WTC11 (cell line): Measurements from ENCODE around the gene AOX1.

Source experiments
- ATF6 ChIP-seq: sonication (generic); formaldehyde crosslinking; IDR thresholded peaks from 2 replicates; pipeline ENCODE4 v1.8.1; 2023; ENCODE audit warnings: mild to moderate bottlenecking, missing genetic modification reagents
- HMGXB4 ChIP-seq: sonication (generic); formaldehyde crosslinking; IDR thresholded peaks from 2 replicates; pipeline ENCODE4 v1.8.1; 2023; ENCODE audit warnings: mild to moderate bottlenecking, moderate library complexity, missing genetic modification reagents
- MAX ChIP-seq: sonication (generic); formaldehyde crosslinking; IDR thresholded peaks from 2 replicates; pipeline ENCODE4 v1.8.0; 2022; ENCODE audit warnings: mild to moderate bottlenecking, missing genetic modification reagents
- MXD4 ChIP-seq: fragments of 250-450 bp; sonication (Bioruptor Pico); IDR thresholded peaks from 2 replicates; pipeline ENCODE4 v1.8.0; 2021; ENCODE audit warnings: mild to moderate bottlenecking, moderate library complexity, borderline replicate concordance
- RELA ChIP-seq: sonication (generic); formaldehyde crosslinking; IDR thresholded peaks from 2 replicates; pipeline ENCODE4 v1.8.1; 2022; ENCODE audit warnings: missing genetic modification reagents, mild to moderate bottlenecking, borderline replicate concordance
- USF2 ChIP-seq: sonication (generic); formaldehyde crosslinking; IDR thresholded peaks from 2 replicates; pipeline ENCODE4 v1.8.1; 2023; ENCODE audit warnings: mild to moderate bottlenecking, missing genetic modification reagents, moderate library complexity
- TF ChIP-seq, protein P1 (sequence below): fragments of 200-600 bp; IDR thresholded peaks from 2 replicates; pipeline ENCODE4 v1.8.0; 2022; ENCODE audit warnings: antibody characterized with exemption
- TF ChIP-seq, protein P2 (sequence below): sonication (generic); formaldehyde crosslinking; IDR thresholded peaks from 2 replicates; pipeline ENCODE4 v1.8.0; 2022; ENCODE audit warnings: mild to moderate bottlenecking, missing genetic modification reagents
- TF ChIP-seq, protein P3 (sequence below): sonication (generic); formaldehyde crosslinking; IDR thresholded peaks from 2 replicates; pipeline ENCODE4 v1.8.1; 2022; ENCODE audit warnings: low read depth, missing genetic modification reagents, borderline replicate concordance

DNA sequence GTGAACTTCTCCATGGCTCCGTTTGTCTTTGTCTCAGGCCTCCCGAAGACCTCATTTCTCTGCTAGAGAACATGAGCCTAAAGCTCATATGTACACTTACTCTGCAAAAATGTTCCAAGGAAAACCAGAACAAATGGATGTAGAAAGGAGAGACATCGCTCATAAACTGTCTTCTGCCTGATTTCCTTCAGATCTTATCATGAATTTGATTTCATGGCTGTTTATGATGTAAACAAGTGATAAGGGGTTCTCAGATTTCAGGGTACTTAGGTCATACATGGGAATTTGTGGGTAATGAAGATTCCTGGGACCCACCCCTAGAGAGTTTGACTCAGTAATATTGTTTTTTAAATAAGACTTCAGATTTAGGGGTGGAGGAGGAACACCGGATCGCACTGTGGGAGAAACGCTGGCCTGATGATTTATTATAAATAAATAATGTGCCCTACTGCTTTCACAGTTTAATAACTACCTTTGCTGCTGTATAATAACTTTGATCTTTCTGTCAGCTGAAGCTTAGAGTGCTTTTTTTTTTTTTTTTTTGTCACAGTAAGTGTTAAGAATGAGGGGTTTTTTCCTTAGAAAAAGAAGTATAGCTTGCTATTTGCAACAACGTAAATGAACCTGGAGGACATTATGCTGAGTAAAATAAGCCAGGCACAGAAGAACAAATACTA lies 14.9 kb downstream of the AOX1 start:
- TF ChIP-seq, protein P1, sequence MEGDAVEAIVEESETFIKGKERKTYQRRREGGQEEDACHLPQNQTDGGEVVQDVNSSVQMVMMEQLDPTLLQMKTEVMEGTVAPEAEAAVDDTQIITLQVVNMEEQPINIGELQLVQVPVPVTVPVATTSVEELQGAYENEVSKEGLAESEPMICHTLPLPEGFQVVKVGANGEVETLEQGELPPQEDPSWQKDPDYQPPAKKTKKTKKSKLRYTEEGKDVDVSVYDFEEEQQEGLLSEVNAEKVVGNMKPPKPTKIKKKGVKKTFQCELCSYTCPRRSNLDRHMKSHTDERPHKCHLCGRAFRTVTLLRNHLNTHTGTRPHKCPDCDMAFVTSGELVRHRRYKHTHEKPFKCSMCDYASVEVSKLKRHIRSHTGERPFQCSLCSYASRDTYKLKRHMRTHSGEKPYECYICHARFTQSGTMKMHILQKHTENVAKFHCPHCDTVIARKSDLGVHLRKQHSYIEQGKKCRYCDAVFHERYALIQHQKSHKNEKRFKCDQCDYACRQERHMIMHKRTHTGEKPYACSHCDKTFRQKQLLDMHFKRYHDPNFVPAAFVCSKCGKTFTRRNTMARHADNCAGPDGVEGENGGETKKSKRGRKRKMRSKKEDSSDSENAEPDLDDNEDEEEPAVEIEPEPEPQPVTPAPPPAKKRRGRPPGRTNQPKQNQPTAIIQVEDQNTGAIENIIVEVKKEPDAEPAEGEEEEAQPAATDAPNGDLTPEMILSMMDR = no peak
- TF ChIP-seq, protein P2, sequence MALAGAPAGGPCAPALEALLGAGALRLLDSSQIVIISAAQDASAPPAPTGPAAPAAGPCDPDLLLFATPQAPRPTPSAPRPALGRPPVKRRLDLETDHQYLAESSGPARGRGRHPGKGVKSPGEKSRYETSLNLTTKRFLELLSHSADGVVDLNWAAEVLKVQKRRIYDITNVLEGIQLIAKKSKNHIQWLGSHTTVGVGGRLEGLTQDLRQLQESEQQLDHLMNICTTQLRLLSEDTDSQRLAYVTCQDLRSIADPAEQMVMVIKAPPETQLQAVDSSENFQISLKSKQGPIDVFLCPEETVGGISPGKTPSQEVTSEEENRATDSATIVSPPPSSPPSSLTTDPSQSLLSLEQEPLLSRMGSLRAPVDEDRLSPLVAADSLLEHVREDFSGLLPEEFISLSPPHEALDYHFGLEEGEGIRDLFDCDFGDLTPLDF = no peak
- TF ChIP-seq, protein P3, sequence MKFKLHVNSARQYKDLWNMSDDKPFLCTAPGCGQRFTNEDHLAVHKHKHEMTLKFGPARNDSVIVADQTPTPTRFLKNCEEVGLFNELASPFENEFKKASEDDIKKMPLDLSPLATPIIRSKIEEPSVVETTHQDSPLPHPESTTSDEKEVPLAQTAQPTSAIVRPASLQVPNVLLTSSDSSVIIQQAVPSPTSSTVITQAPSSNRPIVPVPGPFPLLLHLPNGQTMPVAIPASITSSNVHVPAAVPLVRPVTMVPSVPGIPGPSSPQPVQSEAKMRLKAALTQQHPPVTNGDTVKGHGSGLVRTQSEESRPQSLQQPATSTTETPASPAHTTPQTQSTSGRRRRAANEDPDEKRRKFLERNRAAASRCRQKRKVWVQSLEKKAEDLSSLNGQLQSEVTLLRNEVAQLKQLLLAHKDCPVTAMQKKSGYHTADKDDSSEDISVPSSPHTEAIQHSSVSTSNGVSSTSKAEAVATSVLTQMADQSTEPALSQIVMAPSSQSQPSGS (CRISPR knock-in tag) = no peak
- TF ChIP-seq USF2 (CRISPR knock-in tag) (no peak), ATF6 (no peak), MAX (CRISPR knock-in tag) (no peak), MXD4 (no peak), HMGXB4 (no peak), RELA (CRISPR knock-in tag) (no peak)
